SK-N-SH treated with all-trans-retinoic acid at 6 μM for 48 hours (cell line): Measurements from ENCODE around the gene SEC16A.

ENCODE experiments used
- ARNTL ChIP-seq: fragments of 450-650 bp; formaldehyde crosslinking; IDR thresholded peaks from 2 replicates; pipeline ENCODE4 v1.5.0; 2020; ENCODE audit warnings: low read depth, mild to moderate bottlenecking, moderate library complexity, borderline replicate concordance
- ESRRG ChIP-seq: fragments of 250-450 bp; sonication (Bioruptor Pico); IDR thresholded peaks from 2 replicates; pipeline ENCODE4 v1.6.1; 2021; ENCODE audit warnings: mild to moderate bottlenecking
- TOX ChIP-seq: fragments of 250-450 bp; sonication (Bioruptor Pico); IDR thresholded peaks from 2 replicates; pipeline ENCODE4 v1.8.0; 2021; ENCODE audit warnings: mild to moderate bottlenecking, moderate library complexity, borderline replicate concordance
- ZFP30 ChIP-seq: fragments of 450-650 bp; formaldehyde crosslinking; IDR thresholded peaks from 2 replicates; pipeline ENCODE4 v1.5.0; 2022; ENCODE audit warnings: mild to moderate bottlenecking, moderate library complexity
- ZNF8 ChIP-seq: fragments of 450-650 bp; formaldehyde crosslinking; IDR thresholded peaks from 2 replicates; pipeline ENCODE4 v1.5.0; 2020; ENCODE audit warnings: mild to moderate bottlenecking, moderate library complexity
- TF ChIP-seq, protein P1 (sequence below): fragments of 250-450 bp; sonication (Bioruptor Pico); IDR thresholded peaks from 2 replicates; pipeline ENCODE4 v1.8.0; 2020; ENCODE audit warnings: mild to moderate bottlenecking, moderate library complexity, borderline replicate concordance

DNA sequence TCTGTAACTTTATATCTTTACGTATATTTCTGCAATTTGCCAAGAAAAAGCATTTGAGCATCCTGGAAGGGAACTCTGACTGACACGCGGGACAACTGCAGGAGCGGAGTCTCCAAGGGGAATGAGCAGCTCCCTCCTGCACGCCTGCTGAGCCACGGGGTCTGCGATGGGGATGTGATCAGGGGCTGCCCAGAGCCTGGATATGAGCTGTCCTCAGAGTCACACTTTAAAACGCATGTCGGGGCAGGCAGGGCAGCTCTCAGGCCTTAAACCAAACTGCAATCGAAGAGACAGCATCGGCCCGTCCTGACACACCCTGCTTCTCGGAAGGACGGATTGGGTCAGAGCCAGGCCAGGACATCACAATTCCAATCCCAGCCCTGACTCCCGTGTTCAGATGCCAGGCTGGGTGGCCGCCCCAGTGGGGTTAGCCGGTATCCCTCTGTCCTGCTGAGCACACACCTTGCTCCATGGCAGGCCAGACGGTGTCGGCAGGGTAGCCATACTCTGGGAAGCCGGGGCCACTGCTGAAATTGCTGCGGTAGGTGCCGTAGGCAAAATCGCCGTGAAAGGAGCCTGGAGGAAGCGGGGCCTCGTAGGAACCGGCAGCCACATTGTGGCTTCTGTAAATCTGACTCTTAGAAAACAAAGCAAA lies 17.2 kb downstream of the SEC16A start:
- TF ChIP-seq, protein P1, sequence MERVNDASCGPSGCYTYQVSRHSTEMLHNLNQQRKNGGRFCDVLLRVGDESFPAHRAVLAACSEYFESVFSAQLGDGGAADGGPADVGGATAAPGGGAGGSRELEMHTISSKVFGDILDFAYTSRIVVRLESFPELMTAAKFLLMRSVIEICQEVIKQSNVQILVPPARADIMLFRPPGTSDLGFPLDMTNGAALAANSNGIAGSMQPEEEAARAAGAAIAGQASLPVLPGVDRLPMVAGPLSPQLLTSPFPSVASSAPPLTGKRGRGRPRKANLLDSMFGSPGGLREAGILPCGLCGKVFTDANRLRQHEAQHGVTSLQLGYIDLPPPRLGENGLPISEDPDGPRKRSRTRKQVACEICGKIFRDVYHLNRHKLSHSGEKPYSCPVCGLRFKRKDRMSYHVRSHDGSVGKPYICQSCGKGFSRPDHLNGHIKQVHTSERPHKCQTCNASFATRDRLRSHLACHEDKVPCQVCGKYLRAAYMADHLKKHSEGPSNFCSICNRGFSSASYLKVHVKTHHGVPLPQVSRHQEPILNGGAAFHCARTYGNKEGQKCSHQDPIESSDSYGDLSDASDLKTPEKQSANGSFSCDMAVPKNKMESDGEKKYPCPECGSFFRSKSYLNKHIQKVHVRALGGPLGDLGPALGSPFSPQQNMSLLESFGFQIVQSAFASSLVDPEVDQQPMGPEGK: no peak
- no peak for TF ChIP-seq ESRRG (CRISPR knock-in tag)
- TF ChIP-seq ARNTL (CRISPR knock-in tag): no peak
- TF ChIP-seq ZFP30: no peak
- TF ChIP-seq ZNF8 (CRISPR knock-in tag): no peak
- TF ChIP-seq TOX (CRISPR knock-in tag): no peak
